ENCODE results near the gene ZBTB34. TPM values are rescaled to one million over a fixed set of nuclear protein-coding genes. Genes with fewer than 3 reads are reported as not detected.

ZBTB34 gene
- total and polyA plus RNA-seq, 4 donors: 1.1 to 9.5 (median 3.4) TPM

GRCh38 chr9:126876531-126876930, 16.1 kb downstream of the ZBTB34 start:
- TF ChIP-seq RXRA (IDR thresholded peaks at IDR 0.05): no peak
- TF ChIP-seq HNF4G (IDR thresholded peaks at IDR 0.05): no peak
- TF ChIP-seq, protein P1, sequence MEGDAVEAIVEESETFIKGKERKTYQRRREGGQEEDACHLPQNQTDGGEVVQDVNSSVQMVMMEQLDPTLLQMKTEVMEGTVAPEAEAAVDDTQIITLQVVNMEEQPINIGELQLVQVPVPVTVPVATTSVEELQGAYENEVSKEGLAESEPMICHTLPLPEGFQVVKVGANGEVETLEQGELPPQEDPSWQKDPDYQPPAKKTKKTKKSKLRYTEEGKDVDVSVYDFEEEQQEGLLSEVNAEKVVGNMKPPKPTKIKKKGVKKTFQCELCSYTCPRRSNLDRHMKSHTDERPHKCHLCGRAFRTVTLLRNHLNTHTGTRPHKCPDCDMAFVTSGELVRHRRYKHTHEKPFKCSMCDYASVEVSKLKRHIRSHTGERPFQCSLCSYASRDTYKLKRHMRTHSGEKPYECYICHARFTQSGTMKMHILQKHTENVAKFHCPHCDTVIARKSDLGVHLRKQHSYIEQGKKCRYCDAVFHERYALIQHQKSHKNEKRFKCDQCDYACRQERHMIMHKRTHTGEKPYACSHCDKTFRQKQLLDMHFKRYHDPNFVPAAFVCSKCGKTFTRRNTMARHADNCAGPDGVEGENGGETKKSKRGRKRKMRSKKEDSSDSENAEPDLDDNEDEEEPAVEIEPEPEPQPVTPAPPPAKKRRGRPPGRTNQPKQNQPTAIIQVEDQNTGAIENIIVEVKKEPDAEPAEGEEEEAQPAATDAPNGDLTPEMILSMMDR (IDR thresholded peaks at IDR 0.05; ENCODE audit: low read depth, low read length, missing input control): no peak
- no peak for TF ChIP-seq RAD21 (IDR thresholded peaks at IDR 0.05)
- TF ChIP-seq, protein P2, sequence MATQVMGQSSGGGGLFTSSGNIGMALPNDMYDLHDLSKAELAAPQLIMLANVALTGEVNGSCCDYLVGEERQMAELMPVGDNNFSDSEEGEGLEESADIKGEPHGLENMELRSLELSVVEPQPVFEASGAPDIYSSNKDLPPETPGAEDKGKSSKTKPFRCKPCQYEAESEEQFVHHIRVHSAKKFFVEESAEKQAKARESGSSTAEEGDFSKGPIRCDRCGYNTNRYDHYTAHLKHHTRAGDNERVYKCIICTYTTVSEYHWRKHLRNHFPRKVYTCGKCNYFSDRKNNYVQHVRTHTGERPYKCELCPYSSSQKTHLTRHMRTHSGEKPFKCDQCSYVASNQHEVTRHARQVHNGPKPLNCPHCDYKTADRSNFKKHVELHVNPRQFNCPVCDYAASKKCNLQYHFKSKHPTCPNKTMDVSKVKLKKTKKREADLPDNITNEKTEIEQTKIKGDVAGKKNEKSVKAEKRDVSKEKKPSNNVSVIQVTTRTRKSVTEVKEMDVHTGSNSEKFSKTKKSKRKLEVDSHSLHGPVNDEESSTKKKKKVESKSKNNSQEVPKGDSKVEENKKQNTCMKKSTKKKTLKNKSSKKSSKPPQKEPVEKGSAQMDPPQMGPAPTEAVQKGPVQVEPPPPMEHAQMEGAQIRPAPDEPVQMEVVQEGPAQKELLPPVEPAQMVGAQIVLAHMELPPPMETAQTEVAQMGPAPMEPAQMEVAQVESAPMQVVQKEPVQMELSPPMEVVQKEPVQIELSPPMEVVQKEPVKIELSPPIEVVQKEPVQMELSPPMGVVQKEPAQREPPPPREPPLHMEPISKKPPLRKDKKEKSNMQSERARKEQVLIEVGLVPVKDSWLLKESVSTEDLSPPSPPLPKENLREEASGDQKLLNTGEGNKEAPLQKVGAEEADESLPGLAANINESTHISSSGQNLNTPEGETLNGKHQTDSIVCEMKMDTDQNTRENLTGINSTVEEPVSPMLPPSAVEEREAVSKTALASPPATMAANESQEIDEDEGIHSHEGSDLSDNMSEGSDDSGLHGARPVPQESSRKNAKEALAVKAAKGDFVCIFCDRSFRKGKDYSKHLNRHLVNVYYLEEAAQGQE (IDR thresholded peaks at IDR 0.05): no peak
- TF ChIP-seq GABPA (IDR thresholded peaks at IDR 0.05 in 1 of 2, conservative IDR thresholded peaks at IDR 0.05 in 1 of 2): no peak
- TF ChIP-seq MAX (IDR thresholded peaks at IDR 0.05): no peak
- TF ChIP-seq NR2F2 (IDR thresholded peaks at IDR 0.05): no peak
- TF ChIP-seq FOXA2 (IDR thresholded peaks at IDR 0.05): no peak
- no peak for TF ChIP-seq FOXA1 (IDR thresholded peaks at IDR 0.05)
- TF ChIP-seq YY1 (IDR thresholded peaks at IDR 0.05): no peak
- TF ChIP-seq JUND (IDR thresholded peaks at IDR 0.05): no peak
- TF ChIP-seq ZBTB33 (IDR thresholded peaks at IDR 0.05): no peak
- 88% methylated on average over 4 of the region's 4 CpGs for WGBS

GRCh38 chr9:126877418-126877817, 17.0 kb downstream of the ZBTB34 start:
- no peak for DNase-seq (ENCODE audit: low spot score)
- 92% methylated on average over 9 of the region's 9 CpGs for WGBS
- no peak overlapping the region for H3K4me3 ChIP-seq (ENCODE audit: low read depth in 1 of 3, low read length in 3 of 3)
- H3K9ac ChIP-seq (ENCODE audit: low read depth in 1 of 2, low read length in 2 of 2): no peak overlapping the region
- peaks cover 5 to 19% (median 11%) of the 10 kb centered on the region in 4 donors for H3K36me3 ChIP-seq (ENCODE audit: control insufficient read depth in 4 of 4, insufficient read depth in 3 of 4, low read depth in 1 of 4, low read length in 3 of 4)
- no peaks in the 10 kb centered on the region for H3K4me1 ChIP-seq (ENCODE audit: control insufficient read depth in 4 of 4, insufficient read depth in 4 of 4, low read length in 3 of 4)
- H3K27me3 ChIP-seq (ENCODE audit: control insufficient read depth in 4 of 4, insufficient read depth in 4 of 4, low read length in 3 of 4): no peaks in the 10 kb centered on the region
- no peaks in the 10 kb centered on the region for H3K9me3 ChIP-seq (ENCODE audit: control insufficient read depth in 4 of 4, low read length in 3 of 4)
- H3K27ac ChIP-seq (ENCODE audit: low read depth in 1 of 2, low read length in 2 of 2): no peak overlapping the region
- TF ChIP-seq MAX (IDR thresholded peaks at IDR 0.05): no peak
- TF ChIP-seq FOXA1 (IDR thresholded peaks at IDR 0.05): no peak
- no peak for TF ChIP-seq YY1 (IDR thresholded peaks at IDR 0.05)
- no peak for TF ChIP-seq FOXA2 (IDR thresholded peaks at IDR 0.05)
- no peak for TF ChIP-seq JUND (IDR thresholded peaks at IDR 0.05)
- TF ChIP-seq NR2F2 (IDR thresholded peaks at IDR 0.05): no peak
- no peak for TF ChIP-seq ZBTB33 (IDR thresholded peaks at IDR 0.05)
- TF ChIP-seq, protein P2 (IDR thresholded peaks at IDR 0.05): no peak
- TF ChIP-seq, protein P3, sequence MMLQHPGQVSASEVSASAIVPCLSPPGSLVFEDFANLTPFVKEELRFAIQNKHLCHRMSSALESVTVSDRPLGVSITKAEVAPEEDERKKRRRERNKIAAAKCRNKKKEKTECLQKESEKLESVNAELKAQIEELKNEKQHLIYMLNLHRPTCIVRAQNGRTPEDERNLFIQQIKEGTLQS (IDR thresholded peaks at IDR 0.05): no peak
- TF ChIP-seq EGR1 (IDR thresholded peaks at IDR 0.05; ENCODE audit: low read depth in 2 of 2): no peak
- no peak for TF ChIP-seq GABPA (IDR thresholded peaks at IDR 0.05 in 1 of 2, conservative IDR thresholded peaks at IDR 0.05 in 1 of 2)
- no peak for TF ChIP-seq RXRA (IDR thresholded peaks at IDR 0.05)
- no peak for TF ChIP-seq TAF1 (conservative IDR thresholded peaks at IDR 0.05)
- TF ChIP-seq SP1 (IDR thresholded peaks at IDR 0.05): no peak

More at GRCh38 chr9:126876531-126876930, 16.1 kb downstream of the ZBTB34 start:
- Histone ChIP-seq H3K9ac (ENCODE audit: low read depth in 1 of 2, low read length in 2 of 2) (no peak overlapping the region), H3K27me3 (ENCODE audit: control insufficient read depth in 4 of 4, insufficient read depth in 4 of 4, low read length in 3 of 4) (no peaks in the 10 kb centered on the region), H3K36me3 (ENCODE audit: control insufficient read depth in 4 of 4, insufficient read depth in 3 of 4, low read depth in 1 of 4, low read length in 3 of 4) (peaks cover 5 to 19% (median 10%) of the 10 kb centered on the region in 4 donors), H3K4me3 (ENCODE audit: low read depth in 1 of 3, low read length in 3 of 3) (no peak overlapping the region), H3K27ac (ENCODE audit: low read depth in 1 of 2, low read length in 2 of 2) (no peak overlapping the region), H3K4me1 (ENCODE audit: control insufficient read depth in 4 of 4, insufficient read depth in 4 of 4, low read length in 3 of 4) (no peaks in the 10 kb centered on the region), H3K9me3 (ENCODE audit: control insufficient read depth in 4 of 4, low read length in 3 of 4) (no peaks in the 10 kb centered on the region)
- no peak for DNase-seq (ENCODE audit: low spot score)
